ENCODE results near the gene GCNT1. TPM values are rescaled to one million over a fixed set of nuclear protein-coding genes. Genes with fewer than 3 reads are reported as not detected.

GCNT1 gene
- total and polyA plus RNA-seq, 2 donors (not counting 1 experiment from before 2014, with no cell fraction given): 27.7 to 41.5 TPM

DNA sequence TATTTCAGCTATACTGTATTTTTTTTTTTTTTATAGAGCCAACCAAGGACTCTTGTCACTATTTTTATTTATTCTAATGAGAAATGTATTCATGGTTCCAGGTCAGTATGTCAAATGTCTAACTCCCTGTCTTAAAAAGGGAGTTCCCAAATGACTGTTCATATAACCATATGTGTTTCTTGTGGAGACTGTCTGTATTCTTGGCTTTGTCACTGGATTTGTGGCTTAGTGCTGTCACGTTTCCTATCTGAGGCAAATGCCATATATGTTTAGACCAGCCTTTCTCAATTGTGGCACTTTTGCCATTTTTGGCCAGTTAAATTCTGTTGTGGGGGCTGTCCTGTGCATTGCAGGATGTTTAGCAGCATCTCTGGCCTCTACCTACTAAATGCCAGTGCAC, 3.1 kb downstream of the GCNT1 start:
- Histone ChIP-seq H4K20me1 (ENCODE audit: control insufficient read depth, extremely low read depth, insufficient read depth, low read length) (no peaks in the 10 kb centered on the region), H3K4me3 (replicated peaks in 1 of 4; ENCODE audit: control extremely low read depth in 1 of 4, insufficient read depth in 1 of 4, low read depth in 3 of 4, low read length in 4 of 4) (peak overlapping the region in 1 of 4 experiments; percentile 1), H3K4me2 (ENCODE audit: extremely low read depth, insufficient read depth, low read length) (no peak overlapping the region), H3K9ac (ENCODE audit: insufficient read depth, low read length) (no peak overlapping the region), H3K27me3 (ENCODE audit: control insufficient read depth, insufficient read depth, low read length) (no peaks in the 10 kb centered on the region), H3K27ac (ENCODE audit: insufficient read depth, low read length) (no peak overlapping the region), H3K9me3 (ENCODE audit: control insufficient read depth, insufficient read depth, low read depth, low read length) (no peaks in the 10 kb centered on the region), H2AFZ (ENCODE audit: low read length) (no peak overlapping the region), H3K4me1 (ENCODE audit: control insufficient read depth, extremely low read depth, insufficient read depth, low read length) (peaks cover 4% of the 10 kb centered on the region), H3K79me2 (ENCODE audit: control insufficient read depth, insufficient read depth, low read length) (peaks cover 41% of the 10 kb centered on the region), H3K36me3 (ENCODE audit: control insufficient read depth, insufficient read depth, low read length) (peaks cover 1% of the 10 kb centered on the region)
- no peak for DNase-seq (ENCODE audit: low read depth in 2 of 2)
- TF ChIP-seq, protein P1, sequence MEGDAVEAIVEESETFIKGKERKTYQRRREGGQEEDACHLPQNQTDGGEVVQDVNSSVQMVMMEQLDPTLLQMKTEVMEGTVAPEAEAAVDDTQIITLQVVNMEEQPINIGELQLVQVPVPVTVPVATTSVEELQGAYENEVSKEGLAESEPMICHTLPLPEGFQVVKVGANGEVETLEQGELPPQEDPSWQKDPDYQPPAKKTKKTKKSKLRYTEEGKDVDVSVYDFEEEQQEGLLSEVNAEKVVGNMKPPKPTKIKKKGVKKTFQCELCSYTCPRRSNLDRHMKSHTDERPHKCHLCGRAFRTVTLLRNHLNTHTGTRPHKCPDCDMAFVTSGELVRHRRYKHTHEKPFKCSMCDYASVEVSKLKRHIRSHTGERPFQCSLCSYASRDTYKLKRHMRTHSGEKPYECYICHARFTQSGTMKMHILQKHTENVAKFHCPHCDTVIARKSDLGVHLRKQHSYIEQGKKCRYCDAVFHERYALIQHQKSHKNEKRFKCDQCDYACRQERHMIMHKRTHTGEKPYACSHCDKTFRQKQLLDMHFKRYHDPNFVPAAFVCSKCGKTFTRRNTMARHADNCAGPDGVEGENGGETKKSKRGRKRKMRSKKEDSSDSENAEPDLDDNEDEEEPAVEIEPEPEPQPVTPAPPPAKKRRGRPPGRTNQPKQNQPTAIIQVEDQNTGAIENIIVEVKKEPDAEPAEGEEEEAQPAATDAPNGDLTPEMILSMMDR (conservative IDR thresholded peaks at IDR 0.05 in 1 of 2, IDR thresholded peaks at IDR 0.05 in 1 of 2; ENCODE audit: low read depth in 1 of 2, low read length in 2 of 2): no peak
- TF ChIP-seq EZH2 (IDR thresholded peaks at IDR 0.05; ENCODE audit: low read length, missing control alignments): no peak

DNA sequence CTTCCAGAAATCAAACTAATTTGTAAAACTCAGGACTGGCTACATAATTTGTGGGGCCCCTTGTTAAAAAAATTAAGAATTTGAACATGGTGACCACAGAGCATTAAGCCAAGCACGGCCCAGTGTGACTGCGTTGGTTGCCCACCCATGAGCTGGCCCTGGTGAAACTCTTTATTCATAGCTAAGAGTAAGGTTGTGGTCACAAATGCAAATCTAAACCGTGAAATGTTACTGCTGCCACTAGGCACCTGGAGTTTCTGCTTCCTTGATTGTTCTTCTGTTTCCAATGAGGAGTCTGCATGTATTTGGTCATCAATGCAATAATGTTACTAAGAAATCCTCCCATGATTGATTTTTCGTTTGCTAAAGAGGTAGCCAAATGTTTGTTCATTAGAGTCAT, 4.2 kb downstream of the GCNT1 start:
- TF ChIP-seq, protein P1 (conservative IDR thresholded peaks at IDR 0.05 in 1 of 2, IDR thresholded peaks at IDR 0.05 in 1 of 2; ENCODE audit: low read depth in 1 of 2, low read length in 2 of 2): no peak
- no peak for TF ChIP-seq EZH2 (IDR thresholded peaks at IDR 0.05; ENCODE audit: low read length, missing control alignments)
- Histone ChIP-seq H3K27me3 (ENCODE audit: control insufficient read depth, insufficient read depth, low read length) (no peaks in the 10 kb centered on the region), H3K4me2 (ENCODE audit: extremely low read depth, insufficient read depth, low read length) (no peak overlapping the region), H3K36me3 (ENCODE audit: control insufficient read depth, insufficient read depth, low read length) (peaks cover 1% of the 10 kb centered on the region), H4K20me1 (ENCODE audit: control insufficient read depth, extremely low read depth, insufficient read depth, low read length) (no peaks in the 10 kb centered on the region), H3K4me1 (ENCODE audit: control insufficient read depth, extremely low read depth, insufficient read depth, low read length) (peaks cover 4% of the 10 kb centered on the region), H3K9ac (ENCODE audit: insufficient read depth, low read length) (no peak overlapping the region), H3K79me2 (ENCODE audit: control insufficient read depth, insufficient read depth, low read length) (peaks cover 49% of the 10 kb centered on the region), H3K4me3 (replicated peaks in 1 of 4; ENCODE audit: control extremely low read depth in 1 of 4, insufficient read depth in 1 of 4, low read depth in 3 of 4, low read length in 4 of 4) (no peak overlapping the region), H3K9me3 (ENCODE audit: control insufficient read depth, insufficient read depth, low read depth, low read length) (no peaks in the 10 kb centered on the region), H3K27ac (ENCODE audit: insufficient read depth, low read length) (no peak overlapping the region), H2AFZ (ENCODE audit: low read length) (no peak overlapping the region)
- DNase-seq (ENCODE audit: low read depth in 2 of 2): no peak

DNA sequence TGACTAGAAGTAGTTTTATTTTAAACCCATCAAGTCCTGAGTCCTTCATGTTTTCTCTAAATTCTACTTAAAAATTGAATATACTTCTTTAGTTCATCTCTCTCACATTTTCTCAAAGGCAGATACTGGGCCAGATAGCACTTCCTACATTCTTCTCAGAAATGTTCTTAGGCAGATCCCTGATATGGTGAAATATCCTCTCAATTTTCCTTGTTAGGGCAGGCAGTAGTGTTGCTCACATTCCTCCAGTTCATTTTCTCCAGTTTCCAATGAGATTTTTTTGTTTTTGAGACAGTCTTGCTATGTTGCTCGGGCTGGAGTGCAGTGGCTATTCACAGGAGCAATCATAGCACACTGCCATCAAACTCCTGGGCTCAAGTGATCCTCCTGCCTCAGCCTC, 5.7 kb downstream of the GCNT1 start:
- no peak overlapping the region for H3K4me2 ChIP-seq (ENCODE audit: extremely low read depth, insufficient read depth, low read length)
- H3K4me3 ChIP-seq (replicated peaks in 1 of 4; ENCODE audit: control extremely low read depth in 1 of 4, insufficient read depth in 1 of 4, low read depth in 3 of 4, low read length in 4 of 4): no peak overlapping the region
- no peaks in the 10 kb centered on the region for H3K9me3 ChIP-seq (ENCODE audit: control insufficient read depth, insufficient read depth, low read depth, low read length)
- H3K27ac ChIP-seq (ENCODE audit: insufficient read depth, low read length): no peak overlapping the region
- peaks cover 4% of the 10 kb centered on the region for H3K4me1 ChIP-seq (ENCODE audit: control insufficient read depth, extremely low read depth, insufficient read depth, low read length)
- no peaks in the 10 kb centered on the region for H3K27me3 ChIP-seq (ENCODE audit: control insufficient read depth, insufficient read depth, low read length)
- H3K9ac ChIP-seq (ENCODE audit: insufficient read depth, low read length): no peak overlapping the region
- TF ChIP-seq, protein P1 (conservative IDR thresholded peaks at IDR 0.05 in 1 of 2, IDR thresholded peaks at IDR 0.05 in 1 of 2; ENCODE audit: low read depth in 1 of 2, low read length in 2 of 2): no peak
- TF ChIP-seq EZH2 (IDR thresholded peaks at IDR 0.05; ENCODE audit: low read length, missing control alignments): no peak
- H4K20me1 ChIP-seq (ENCODE audit: control insufficient read depth, extremely low read depth, insufficient read depth, low read length): no peaks in the 10 kb centered on the region
- H3K79me2 ChIP-seq (ENCODE audit: control insufficient read depth, insufficient read depth, low read length): peaks cover 48% of the 10 kb centered on the region
- no peak overlapping the region for H2AFZ ChIP-seq (ENCODE audit: low read length)
- DNase-seq (ENCODE audit: low read depth in 2 of 2): peak in 1 of 2 donors; percentile 21
- peaks cover 1% of the 10 kb centered on the region for H3K36me3 ChIP-seq (ENCODE audit: control insufficient read depth, insufficient read depth, low read length)

Measured in fibroblast of lung (primary cell).